Measurements from ENCODE around the gene MS4A4A. TPM values are rescaled to one million over a fixed set of nuclear protein-coding genes. Genes with fewer than 3 reads are reported as not detected.

MS4A4A gene
- total RNA-seq, 2 experiments from 2014 or later: not detected

GRCh38 chr11:60265373-60266214 lies 14.9 kb upstream of the MS4A4A start:
- ChIA-PET CTCF (interaction anchor here (1.1 kb wide), 1 partner anchor 159 kb away, joined by 3 read pairs; no protein-coding TSS in a partner anchor), POLR2A (no interaction called here)
- Histone ChIP-seq H3K27ac (ENCODE audit: low read depth in 1 of 2, low read length in 2 of 2) (no peak overlapping the region), H3K27me3 (ENCODE audit: control insufficient read depth in 1 of 2, insufficient read depth in 2 of 2, low read length in 2 of 2) (no peaks in the 10 kb centered on the region), H3K4me1 (ENCODE audit: insufficient read depth, low read length) (no peaks in the 10 kb centered on the region), H3K4me3 (ENCODE audit: low read length) (no peak overlapping the region), H3K9me3 (ENCODE audit: control insufficient read depth in 1 of 2, insufficient read depth in 1 of 2, low read length in 2 of 2) (no peaks in the 10 kb centered on the region), H3K36me3 (ENCODE audit: insufficient read depth, low read length) (no peaks in the 10 kb centered on the region)
- Mint-ChIP-seq H3K4me1 (ENCODE audit: low read depth) (no peaks in the 10 kb centered on the region), H3K9me3 (peaks cover 4% of the 10 kb centered on the region), H3K36me3 (ENCODE audit: low read depth) (no peaks in the 10 kb centered on the region), H3K27me3 (peaks cover 9% of the 10 kb centered on the region), H3K4me3 (no peak overlapping the region), H3K27ac (no peak overlapping the region)
- TF ChIP-seq CTCF (IDR thresholded peaks at IDR 0.05): peak; percentile 64
- no peak for ATAC-seq (ENCODE audit: poor library complexity)
- intact Hi-C loops (cut with DNase I, micrococcal nuclease): loop anchor here in 1 of 2 experiments (5.0 kb wide), 1 partner anchor 352 kb away; no protein-coding TSS in a partner anchor
- DNase-seq: peak in 3 of 14 experiments; percentile 24 to 51 (median 46)

DNA sequence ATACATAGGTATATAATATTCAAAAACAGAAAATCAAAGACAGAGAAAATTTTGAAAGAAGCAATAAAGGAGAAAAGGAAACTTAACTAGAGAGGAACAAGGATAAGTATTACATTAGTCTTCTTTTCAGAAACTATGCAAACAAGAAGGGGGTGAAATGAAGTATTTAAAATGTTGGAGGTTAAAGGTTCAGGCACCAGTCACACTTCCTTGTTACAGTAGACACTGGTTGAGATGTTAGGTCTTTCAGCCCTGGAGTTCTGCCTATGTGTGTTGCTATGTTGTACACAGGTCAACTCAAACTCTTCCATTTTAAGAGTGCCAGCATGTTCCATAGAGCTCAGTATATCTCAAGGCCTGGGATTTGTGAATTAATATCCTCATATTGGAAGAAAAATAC lies 6.0 kb upstream of the MS4A4A start:
- no peak for ATAC-seq (ENCODE audit: poor library complexity)
- no peak for TF ChIP-seq CTCF (IDR thresholded peaks at IDR 0.05)
- no peaks in the 10 kb centered on the region for H3K4me1 Mint-ChIP-seq (ENCODE audit: low read depth)

DNA sequence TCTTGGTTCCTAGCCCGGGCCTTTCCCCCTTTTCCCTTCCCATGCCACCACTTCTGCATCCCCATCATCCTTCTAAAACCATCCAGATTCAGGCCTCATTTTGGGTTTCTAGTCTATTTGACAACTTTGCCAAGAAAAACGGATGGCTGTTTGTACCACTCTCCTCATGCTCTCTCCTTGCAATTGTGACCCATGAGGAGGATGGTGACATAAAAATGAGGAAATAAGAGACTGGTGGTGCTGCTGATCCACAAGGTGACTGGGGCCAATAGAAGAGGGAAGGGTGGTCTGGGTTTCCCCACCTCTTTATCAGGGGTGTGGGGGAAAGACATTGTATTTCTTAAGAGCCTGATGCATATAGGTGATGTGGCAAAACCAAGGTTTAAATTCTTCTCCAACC lies 1.0 kb downstream of the MS4A4A start:
- H3K27me3 Mint-ChIP-seq: peaks cover 9% of the 10 kb centered on the region
- POLR2A ChIA-PET: no interaction called here

More for the DNA sequence above, 6.0 kb upstream of the MS4A4A start:
- POLR2A ChIA-PET: no interaction called here
- no peak overlapping the region for H3K4me3 ChIP-seq (ENCODE audit: low read length)
- no peak overlapping the region for H3K27ac ChIP-seq (ENCODE audit: low read depth in 1 of 2, low read length in 2 of 2)
- DNase-seq: no peak
- H3K36me3 ChIP-seq (ENCODE audit: insufficient read depth, low read length): no peaks in the 10 kb centered on the region
- Mint-ChIP-seq H3K4me3 (no peak overlapping the region), H3K27ac (no peak overlapping the region), H3K27me3 (peaks cover 22% of the 10 kb centered on the region), H3K36me3 (ENCODE audit: low read depth) (no peaks in the 10 kb centered on the region), H3K9me3 (no peaks in the 10 kb centered on the region)
- peaks cover 0 to 4% of the 10 kb centered on the region in 2 experiments for H3K27me3 ChIP-seq (ENCODE audit: control insufficient read depth in 1 of 2, insufficient read depth in 2 of 2, low read length in 2 of 2)
- CTCF ChIA-PET: no interaction called here
- intact Hi-C loops (cut with DNase I, micrococcal nuclease): no loop called here
- H3K9me3 ChIP-seq (ENCODE audit: control insufficient read depth in 1 of 2, insufficient read depth in 1 of 2, low read length in 2 of 2): no peaks in the 10 kb centered on the region
- no peaks in the 10 kb centered on the region for H3K4me1 ChIP-seq (ENCODE audit: insufficient read depth, low read length)

More for the DNA sequence above, 1.0 kb downstream of the MS4A4A start:
- Mint-ChIP-seq H3K4me1 (ENCODE audit: low read depth) (no peaks in the 10 kb centered on the region), H3K4me3 (no peak overlapping the region), H3K9me3 (no peaks in the 10 kb centered on the region), H3K27ac (no peak overlapping the region), H3K36me3 (ENCODE audit: low read depth) (no peaks in the 10 kb centered on the region)
- H3K4me3 ChIP-seq (ENCODE audit: low read length): no peak overlapping the region
- ATAC-seq (ENCODE audit: poor library complexity) (no peak), DNase-seq (peak in 1 of 14 experiments; percentile 6)
- H3K36me3 ChIP-seq (ENCODE audit: insufficient read depth, low read length): no peaks in the 10 kb centered on the region
- no peaks in the 10 kb centered on the region for H3K27me3 ChIP-seq (ENCODE audit: control insufficient read depth in 1 of 2, insufficient read depth in 2 of 2, low read length in 2 of 2)
- CTCF ChIA-PET: no interaction called here
- H3K27ac ChIP-seq (ENCODE audit: low read depth in 1 of 2, low read length in 2 of 2): no peak overlapping the region
- intact Hi-C loops (cut with DNase I, micrococcal nuclease): no loop called here
- TF ChIP-seq CTCF (IDR thresholded peaks at IDR 0.05): no peak
- no peaks in the 10 kb centered on the region for H3K9me3 ChIP-seq (ENCODE audit: control insufficient read depth in 1 of 2, insufficient read depth in 1 of 2, low read length in 2 of 2)
- H3K4me1 ChIP-seq (ENCODE audit: insufficient read depth, low read length): no peaks in the 10 kb centered on the region

Measured in CD4-positive, alpha-beta T cell (primary cell).